NCI-H1417 (cell line): Measurements from ENCODE around the gene RMND1.

Experiments used
- DNase-seq, 3 experiments: peaks; one replicate each; lab custom pipeline; 2025; lab: John Stamatoyannopoulos, UW

The RMND1 gene

GRCh38 chr6:151417477-151417876 lies 34.4 kb downstream of the RMND1 start:
- DNase-seq = no peak

DNA sequence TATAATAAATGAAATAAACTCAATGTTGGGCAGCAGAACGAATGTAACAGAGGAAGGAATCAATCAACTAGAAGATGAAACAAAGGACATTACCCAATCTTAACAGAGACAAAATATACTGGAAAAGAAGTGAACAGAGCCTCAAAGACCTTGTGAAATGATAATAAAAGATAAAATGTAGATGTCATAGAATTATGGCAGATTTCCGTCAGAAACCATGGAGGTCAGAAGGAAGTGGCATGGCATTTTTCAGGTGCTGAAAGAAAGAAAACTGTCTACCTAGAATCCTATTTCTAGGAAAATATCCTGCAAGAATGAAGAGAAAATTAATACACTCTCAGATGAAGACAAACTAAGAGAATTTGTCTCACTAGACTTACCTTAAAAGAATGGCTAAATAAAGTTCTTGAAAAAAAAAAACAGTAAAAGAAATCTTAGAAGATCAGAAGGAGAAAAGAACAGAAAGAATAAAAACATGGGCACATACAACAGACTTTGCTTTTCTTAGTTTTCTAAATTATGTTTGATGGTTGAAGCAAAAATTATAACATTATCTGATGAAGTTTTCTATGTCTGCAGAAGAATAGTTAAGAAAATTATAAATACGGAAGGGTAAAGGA lies 37.2 kb downstream of the RMND1 start:
- no peak for DNase-seq

DNA sequence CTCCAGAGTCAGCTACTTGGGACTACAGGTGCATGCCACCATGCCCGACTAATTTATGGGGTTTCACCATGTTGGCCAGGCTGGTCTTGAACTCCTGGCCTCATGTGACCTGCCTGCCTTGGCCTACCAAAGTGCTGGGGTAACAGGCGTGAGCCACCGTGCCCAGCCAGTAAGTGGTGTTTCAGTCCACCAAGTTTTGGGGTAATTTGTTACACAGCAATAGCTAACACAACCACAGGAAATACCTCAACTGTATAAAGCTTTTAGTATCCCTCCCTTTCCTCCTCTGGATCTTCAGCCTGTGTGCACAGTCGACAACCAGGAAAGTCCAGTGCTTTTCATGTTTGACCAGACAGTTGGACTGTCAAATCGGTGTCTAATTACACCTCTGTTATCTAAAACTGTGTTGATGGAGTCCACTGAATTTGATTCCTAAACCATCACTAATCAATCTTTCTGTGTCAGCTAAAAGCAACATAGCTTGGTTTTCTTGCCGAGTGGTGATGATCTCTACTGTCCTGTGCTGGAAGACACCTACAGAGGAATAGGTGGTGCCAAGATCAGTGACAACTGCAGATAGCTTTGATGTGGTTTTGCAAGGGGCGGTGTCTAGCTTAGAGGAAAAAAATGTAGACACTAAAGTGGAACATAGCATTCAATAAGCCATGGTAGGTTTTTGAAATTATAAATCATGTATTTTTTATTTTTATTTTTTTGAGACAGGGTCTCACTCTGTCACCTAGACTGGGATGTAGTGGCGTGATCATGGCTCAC lies 38.4 kb downstream of the RMND1 start:
- no peak for DNase-seq

- no peak for DNase-seq
Observed at GRCh38 chr6:151412909-151413308, 39.0 kb downstream of the RMND1 start.

DNA sequence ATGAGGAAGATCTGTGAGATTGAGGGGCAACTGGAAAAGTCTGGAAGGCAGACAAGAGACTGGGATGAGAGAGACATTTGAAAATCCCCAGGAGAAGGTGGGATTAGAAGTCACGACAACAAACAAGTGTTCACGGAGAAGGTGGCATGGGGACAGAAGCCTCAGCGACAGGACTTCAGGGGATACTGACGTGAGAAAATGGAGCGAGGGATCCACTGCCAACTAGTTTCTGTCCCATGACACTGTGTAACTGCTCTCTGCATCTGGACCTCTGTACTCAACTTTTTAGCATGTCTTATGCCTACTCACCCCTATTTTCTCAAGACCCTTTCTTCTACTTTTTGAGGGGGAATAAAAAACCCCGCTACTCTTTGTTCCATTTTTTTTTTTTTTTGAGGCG lies 42.2 kb downstream of the RMND1 start:
- DNase-seq = no peak

DNA sequence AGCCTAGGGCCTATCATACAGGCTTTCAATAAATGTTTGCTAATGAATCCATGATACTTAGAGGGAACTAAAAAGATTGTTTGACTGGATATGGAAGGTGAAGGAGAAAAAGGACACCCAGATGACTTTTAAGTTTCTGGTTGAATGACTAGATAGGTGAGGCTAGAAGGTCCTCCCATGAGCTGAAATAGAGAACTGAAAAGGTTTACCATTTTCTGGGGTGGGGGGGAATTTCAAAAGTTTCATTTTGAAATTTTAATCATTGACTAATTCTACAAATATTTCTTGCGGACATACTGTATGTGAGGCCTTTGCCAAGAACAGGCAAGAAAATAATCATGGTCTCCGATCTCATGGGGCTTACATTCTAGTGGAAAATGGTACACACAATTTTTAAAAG lies 42.7 kb downstream of the RMND1 start:
- DNase-seq = no peak

- DNase-seq = no peak
Observed at GRCh38 chr6:151408858-151409257, 43.1 kb downstream of the RMND1 start.

DNA sequence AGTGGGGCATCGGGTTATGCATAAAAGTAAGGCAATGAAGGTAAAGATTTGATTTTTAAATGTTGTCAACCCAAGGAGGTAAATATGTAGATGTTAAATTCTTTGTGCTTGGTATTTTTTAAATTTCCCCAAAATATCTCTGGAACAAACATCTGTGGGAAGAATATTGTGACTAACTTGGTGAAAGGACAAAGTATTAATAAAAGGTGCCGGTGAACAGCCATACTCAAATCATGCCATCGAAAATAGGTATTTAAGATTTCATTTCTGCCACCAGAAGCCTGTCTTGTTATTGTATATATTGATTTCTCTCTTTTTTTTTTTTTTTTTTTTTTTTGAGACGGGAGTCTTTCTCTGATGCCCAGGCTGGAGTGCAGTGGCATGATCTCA lies 48.0 kb downstream of the RMND1 start:
- no peak for DNase-seq

DNA sequence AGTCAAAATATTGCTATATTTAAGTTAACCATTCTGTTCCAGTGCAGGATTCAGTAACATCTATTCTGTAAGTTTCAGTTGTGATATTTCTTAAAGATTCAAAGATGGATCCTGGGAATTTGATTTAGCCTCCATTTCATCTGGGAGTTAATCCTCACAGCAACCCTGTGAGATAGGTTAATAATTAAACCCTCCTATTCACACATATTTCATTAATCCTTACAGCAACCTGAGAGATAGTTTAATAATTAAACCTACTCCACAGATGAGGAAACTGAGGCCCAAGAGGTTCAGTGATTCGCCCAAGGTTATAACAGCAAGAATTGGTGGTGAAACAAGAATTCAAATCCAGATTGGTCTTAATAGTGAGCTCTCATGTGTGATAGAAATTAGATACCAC lies 49.7 kb downstream of the RMND1 start:
- no peak for DNase-seq

GRCh38 chr6:151400473-151400872 lies 51.5 kb downstream of the RMND1 start:
- DNase-seq = no peak

DNA sequence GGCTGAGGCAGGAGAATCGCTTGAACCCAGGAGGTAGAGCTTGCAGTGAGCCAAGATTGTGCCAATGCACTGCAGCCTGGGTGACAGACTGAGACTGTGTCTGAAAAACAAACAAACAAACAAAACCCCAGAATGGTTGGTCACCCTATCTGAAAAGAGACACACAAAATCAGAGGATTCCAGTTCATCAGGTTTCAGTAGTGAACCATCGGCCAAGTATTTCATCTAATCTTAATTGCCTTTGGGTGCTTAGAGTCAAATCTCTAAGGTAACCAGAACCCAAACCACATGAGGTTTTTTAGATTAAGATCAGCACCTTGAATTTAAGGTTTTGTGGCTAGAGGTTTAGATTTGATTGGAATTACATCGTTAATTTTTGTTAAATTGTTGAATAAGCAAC lies 52.2 kb downstream of the RMND1 start:
- no peak for DNase-seq

GRCh38 chr6:151393410-151393809 lies 58.5 kb downstream of the RMND1 start:
- DNase-seq = no peak

GRCh38 chr6:151392427-151392826 lies 59.5 kb downstream of the RMND1 start:
- DNase-seq = peak in 1 of 3 experiments; percentile 41

DNA sequence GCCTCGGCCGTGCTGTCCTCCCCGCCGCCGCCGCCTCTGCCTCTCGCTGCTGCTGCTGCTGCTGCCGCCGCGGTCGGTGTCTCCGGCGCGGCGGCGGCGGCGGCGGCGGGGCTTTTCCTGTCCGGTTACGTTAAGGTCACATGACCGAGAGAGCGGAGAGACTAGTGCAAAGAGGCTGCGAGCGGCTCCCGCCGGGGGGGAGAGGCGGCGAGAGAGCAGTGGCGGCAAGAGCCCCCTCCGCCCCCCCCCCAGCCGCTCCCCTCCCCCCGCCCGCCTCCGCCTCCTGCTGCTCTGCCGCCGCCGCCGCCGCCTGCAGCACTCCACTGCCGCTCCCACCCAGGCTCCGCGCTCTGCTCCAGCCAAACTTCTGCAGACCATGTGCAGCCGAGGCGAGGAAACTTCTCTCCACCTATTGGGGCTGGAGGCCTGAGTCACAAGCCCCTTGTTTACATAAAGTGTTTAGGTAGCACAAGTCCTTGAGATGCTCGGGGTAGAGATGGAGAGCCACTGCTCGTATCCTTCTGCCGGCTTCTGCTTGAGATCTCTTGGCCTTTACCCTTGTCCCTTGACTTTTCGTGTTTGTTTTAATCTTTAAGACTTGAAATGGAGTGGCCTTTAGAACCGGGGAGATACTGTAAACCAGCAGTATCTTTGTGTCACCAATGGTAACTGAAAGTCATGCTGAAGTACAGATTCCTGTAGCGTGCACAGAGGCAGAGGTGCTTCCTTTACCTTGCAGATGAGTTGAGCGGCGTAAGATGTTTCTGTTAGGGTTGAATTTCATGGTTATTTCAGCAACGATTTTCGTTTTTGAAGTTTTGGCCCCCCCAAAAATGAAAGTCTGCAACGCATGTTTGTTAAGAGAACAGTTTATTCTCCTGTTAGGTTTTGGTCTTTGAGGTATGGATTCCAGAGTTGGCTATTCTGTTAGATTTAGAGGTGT lies 60.2 kb downstream of the RMND1 start, which contains the start of gene ZBTB2:
Gene ZBTB2, minus strand, starts transcription at position 89 of the 943 bp plus-strand sequence. CDS start 17,922 bp downstream, outside the sequence.
- DNase-seq = peak; percentile 73 to 85 (median 84)

DNA sequence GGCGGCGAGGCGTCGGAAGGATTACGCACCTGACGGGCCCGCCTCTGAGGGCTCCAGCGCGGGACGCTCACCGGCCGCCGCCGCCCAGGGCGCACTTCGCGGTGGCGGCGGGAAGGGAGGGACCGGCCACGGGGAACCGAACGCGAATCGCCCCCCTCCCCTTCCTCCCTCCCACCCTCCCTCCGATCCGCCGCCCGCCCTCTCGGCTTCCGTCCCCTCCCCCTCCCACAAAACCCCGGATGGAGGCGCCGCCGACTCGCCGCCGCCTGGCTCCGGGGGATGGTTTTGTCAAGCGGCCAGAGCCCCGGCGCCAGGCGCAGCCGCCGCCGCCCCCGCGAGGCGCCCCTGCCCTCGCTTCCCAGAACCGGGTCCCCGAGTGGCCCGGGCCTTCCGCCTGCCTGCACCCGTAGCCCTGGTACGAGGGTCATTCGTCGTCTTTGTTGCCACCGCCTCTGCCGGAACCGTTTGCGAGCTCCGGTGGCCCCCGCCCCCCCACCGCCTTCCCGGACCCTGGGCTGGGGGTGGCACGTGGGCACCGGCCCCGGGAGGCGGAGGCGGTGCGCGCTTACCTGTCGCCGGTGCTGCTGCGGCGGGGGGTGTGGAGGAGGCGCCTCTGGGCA lies 61.0 kb downstream of the RMND1 start:
- DNase-seq = peak; percentile 51 to 91 (median 90)

GRCh38 chr6:151390276-151390850 lies 61.6 kb downstream of the RMND1 start:
- DNase-seq = peak; percentile 97 to 100 (median 100)

DNA sequence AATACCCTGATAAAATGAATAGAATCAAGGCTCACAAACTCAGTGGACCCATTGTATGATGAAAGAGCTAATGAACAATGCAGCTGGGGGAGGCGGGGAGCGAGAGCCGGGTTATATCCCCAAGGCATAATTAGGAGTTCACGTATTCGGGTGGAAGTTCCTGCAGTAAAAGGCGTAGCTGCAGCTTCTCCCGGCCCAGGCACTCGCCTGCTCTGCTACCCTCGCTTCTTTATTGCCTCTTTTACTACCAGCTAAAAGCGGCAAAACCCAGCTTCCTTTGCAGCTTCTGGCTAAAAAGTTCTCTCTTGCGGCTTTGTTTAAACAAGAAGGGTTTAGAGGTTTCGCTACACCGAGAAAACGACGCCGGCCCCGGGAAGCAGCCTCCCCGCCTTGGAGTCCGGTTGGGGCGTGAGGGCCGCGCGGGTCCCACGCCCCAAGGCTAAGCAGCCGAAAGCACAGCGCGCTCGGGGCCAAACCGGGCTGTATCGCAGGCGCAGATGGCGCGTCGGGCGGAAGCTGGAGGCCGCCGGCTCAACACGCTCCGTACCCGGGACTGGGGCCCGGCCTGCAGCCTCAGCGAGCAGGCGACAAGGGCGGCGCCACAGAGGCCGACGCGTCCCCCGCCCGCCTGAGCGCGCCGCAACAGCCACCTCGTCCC lies 62.2 kb downstream of the RMND1 start:
- peak; percentile 73 to 94 (median 91) for DNase-seq

DNA sequence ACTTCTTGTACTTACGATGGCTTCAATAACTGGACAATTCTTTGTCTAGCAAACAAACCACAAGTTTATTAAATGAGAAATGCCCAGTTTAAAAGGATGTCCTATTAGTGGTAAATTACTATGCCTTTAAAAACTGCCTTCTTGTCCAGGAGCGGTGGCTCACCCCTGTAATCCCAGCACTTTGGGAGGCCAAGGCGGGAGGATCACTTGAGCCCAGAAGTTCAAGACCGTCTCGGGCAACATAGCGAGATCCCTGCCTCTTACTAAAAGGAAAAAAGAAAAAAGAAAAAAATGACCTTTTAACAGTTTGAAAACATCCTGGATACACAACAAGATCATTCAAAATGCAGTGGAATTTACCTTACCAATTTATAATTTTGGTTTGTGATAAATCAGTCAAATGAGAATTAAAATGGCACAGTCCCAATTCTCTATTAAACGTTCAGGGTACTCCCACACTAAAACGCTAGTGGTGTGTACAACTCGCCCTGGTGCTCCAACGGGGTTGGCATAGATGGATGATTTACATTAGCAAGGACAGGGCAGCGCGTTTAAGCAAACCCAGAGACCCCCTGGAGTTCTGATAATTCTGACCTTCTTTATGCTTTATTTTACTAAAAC lies 62.8 kb downstream of the RMND1 start:
- peak in 1 of 3 experiments; percentile 49 for DNase-seq

DNA sequence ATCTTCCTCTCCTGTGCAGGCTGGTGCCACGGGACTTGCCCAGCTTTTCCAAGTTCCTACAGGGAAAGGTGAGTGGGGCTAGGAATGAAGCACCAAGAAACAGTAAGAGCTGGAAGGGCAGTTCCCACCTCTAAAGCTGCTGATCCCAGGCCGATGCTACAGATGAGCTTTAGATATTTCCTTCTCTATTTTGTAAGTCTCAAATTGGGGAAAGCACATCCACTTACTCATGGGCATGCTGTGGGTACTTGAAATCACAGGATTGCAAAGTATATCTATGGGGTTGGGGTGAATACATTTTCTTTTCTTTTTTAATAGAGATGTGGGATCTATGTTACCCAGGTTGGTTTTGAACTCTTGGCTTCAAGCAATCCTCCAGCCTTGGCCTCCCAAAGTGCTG lies 63.7 kb downstream of the RMND1 start:
- no peak for DNase-seq

GRCh38 chr6:151387175-151387970 lies 64.6 kb downstream of the RMND1 start:
- no peak for DNase-seq
